H1 (cell line): ENCODE data around the gene ZNF263. TPM values are rescaled to one million over a fixed set of nuclear protein-coding genes. Genes with fewer than 3 reads are reported as not detected.

ENCODE experiments used
- CTCF ChIA-PET: fragments of 300-600 bp; sonication (Branson Sonifier 250); formaldehyde crosslinking; loops from one replicate; lab custom pipeline; 2021; ENCODE audit not compliant: partially characterized antibody; lab: Charles Lee
- POLR2A ChIA-PET: fragments of 300-600 bp; sonication (Branson Sonifier 250); formaldehyde crosslinking; loops from one replicate; lab custom pipeline; 2021; ENCODE audit warnings: inconsistent platforms; ENCODE audit not compliant: partially characterized antibody; lab: Charles Lee
- DNase-seq, 2 experiments: peaks; one replicate each; pipeline versions ENCODE4 v3.0.0 to v3.0.0-alpha.2; 2010 to 2022; ENCODE audit warnings: low spot score in 2 of 2, low read depth in 1 of 2, mixed read lengths in 1 of 2
- FAIRE-seq: peaks from 2 replicates; lab custom pipeline; 2011; peaks lifted over from hg19 to GRCh38; lab: Jason Lieb, UNC
- H2AFZ ChIP-seq: 2 replicates; pipeline ENCODE4 v1.8.1; 2012; ENCODE audit warnings: low read length, inconsistent platforms
- H2AK5ac ChIP-seq: 2 replicates; pipeline ENCODE4 v1.6.1; 2013; ENCODE audit warnings: low read depth, low read length
- H2BK120ac ChIP-seq: replicated peaks from 2 replicates; pipeline ENCODE3; 2013; ENCODE audit warnings: low read depth, low read length, inconsistent platforms
- H2BK12ac ChIP-seq: 2 replicates; pipeline ENCODE4 v1.6.1; 2013; ENCODE audit warnings: low read depth, low read length
- H2BK15ac ChIP-seq: 2 replicates; pipeline ENCODE4 v1.6.1; 2013; ENCODE audit warnings: low read length
- H2BK20ac ChIP-seq: 2 replicates; pipeline ENCODE4 v1.6.1; 2013; ENCODE audit warnings: low read length
- H2BK5ac ChIP-seq: 2 replicates; pipeline ENCODE4 v1.6.1; 2013; ENCODE audit warnings: low read depth, low read length
- H3K14ac ChIP-seq: 2 replicates; pipeline ENCODE4 v1.6.1; 2013; ENCODE audit warnings: inconsistent platforms; ENCODE audit not compliant: insufficient read length
- H3K18ac ChIP-seq: 2 replicates; pipeline ENCODE4 v1.6.1; 2013; ENCODE audit warnings: low read length; ENCODE audit errors: extremely low read depth
- H3K23ac ChIP-seq: 2 replicates; pipeline ENCODE4 v1.6.1; 2013; ENCODE audit warnings: inconsistent platforms; ENCODE audit not compliant: insufficient read length
- H3K23me2 ChIP-seq: 2 replicates; pipeline ENCODE4 v1.6.1; 2013; ENCODE audit warnings: low read depth, low read length
- H3K27ac ChIP-seq: 2 replicates; pipeline ENCODE4 v1.6.1; 2011; ENCODE audit warnings: low read depth, low read length, inconsistent platforms
- H3K27me3 ChIP-seq, 4 experiments: replicated peaks in 1 of 4; 1 replicate in 1 of 4; 2 replicates in 3 of 4; pipeline versions ENCODE4 v1.6.1 to v1.8.1; 2011 to 2013; ENCODE audit warnings: low read length in 3 of 4, mild to moderate bottlenecking in 3 of 4, inconsistent platforms in 2 of 4, mixed read lengths in 2 of 4, moderate library complexity in 1 of 4; ENCODE audit not compliant: control insufficient read depth in 3 of 4, insufficient read depth in 3 of 4; ENCODE audit errors: extremely low read depth in 1 of 4
- H3K36me3 ChIP-seq, 4 experiments: 2 replicates each; pipeline versions ENCODE4 v1.6.1 to v1.8.1; 2011 to 2013; ENCODE audit warnings: mild to moderate bottlenecking in 4 of 4, low read length in 3 of 4, moderate library complexity in 2 of 4, control low read depth in 1 of 4, inconsistent platforms in 1 of 4; ENCODE audit not compliant: insufficient read depth in 4 of 4, control insufficient read depth in 2 of 4
- H3K4ac ChIP-seq: replicated peaks from 2 replicates; pipeline ENCODE3; 2013; ENCODE audit warnings: low read length, low read depth, mixed read lengths, inconsistent platforms; ENCODE audit not compliant: insufficient read length
- H3K4me1 ChIP-seq, 4 experiments: replicated peaks in 1 of 4; 1 replicate in 1 of 4; 2 replicates in 3 of 4; pipeline versions ENCODE4 v1.6.1 to v1.8.1; 2011 to 2013; ENCODE audit warnings: low read length in 3 of 4, inconsistent platforms in 2 of 4, mixed read lengths in 1 of 4; ENCODE audit not compliant: insufficient read depth in 4 of 4, control insufficient read depth in 3 of 4
- H3K4me2 ChIP-seq, 2 experiments: 2 replicates each; pipeline versions ENCODE4 v1.6.1 to v1.8.1; 2011 to 2013; ENCODE audit warnings: low read depth in 2 of 2, low read length in 2 of 2, control low read depth in 1 of 2, inconsistent platforms in 1 of 2, mild to moderate bottlenecking in 1 of 2; ENCODE audit not compliant: insufficient read depth in 1 of 2
- H3K4me3 ChIP-seq, 4 experiments: fragments of 200-600, 300-600 bp in 1 of 4; sonication (generic), shearing (Covaris generic), sonication (Bioruptor Twin) in 1 of 4; 2 replicates each; pipeline versions ENCODE4 v1.5.1 to v1.8.1; 2011 to 2016; ENCODE audit warnings: low read length in 4 of 4, low read depth in 3 of 4, control low read depth in 2 of 4, inconsistent platforms in 2 of 4, mild to moderate bottlenecking in 2 of 4, mixed read lengths in 1 of 4, moderate library complexity in 1 of 4; ENCODE audit not compliant: insufficient read depth in 2 of 4; ENCODE audit errors: extremely low read depth in 1 of 4
- H3K56ac ChIP-seq: replicated peaks from 2 replicates; pipeline ENCODE3; 2013; ENCODE audit warnings: low read depth, mild to moderate bottlenecking, mixed read lengths, low read length, inconsistent platforms; ENCODE audit not compliant: insufficient read length
- H3K79me1 ChIP-seq: 2 replicates; pipeline ENCODE4 v1.6.1; 2013; ENCODE audit warnings: low read depth, low read length, control low read depth
- H3K79me2 ChIP-seq, 2 experiments: 2 replicates each; pipeline versions ENCODE4 v1.6.1 to v1.8.1; 2012 to 2013; ENCODE audit warnings: low read length in 2 of 2, mild to moderate bottlenecking in 2 of 2, inconsistent platforms in 1 of 2; ENCODE audit not compliant: insufficient read depth in 2 of 2, control insufficient read depth in 1 of 2
- H3K9ac ChIP-seq, 4 experiments: replicated peaks in 1 of 4; 1 replicate in 1 of 4; 2 replicates in 3 of 4; pipeline versions ENCODE4 v1.6.1 to v1.8.1; 2011 to 2013; ENCODE audit warnings: low read depth in 3 of 4, low read length in 3 of 4, control low read depth in 2 of 4, mild to moderate bottlenecking in 2 of 4, moderate library complexity in 2 of 4, inconsistent platforms in 1 of 4; ENCODE audit errors: extremely low read depth in 1 of 4
- H3K9me3 ChIP-seq, 2 experiments: 2 replicates each; pipeline versions ENCODE4 v1.6.1 to v1.8.1; 2012 to 2013; ENCODE audit warnings: mild to moderate bottlenecking in 2 of 2, moderate library complexity in 2 of 2, control low read depth in 1 of 2, inconsistent platforms in 1 of 2, low read depth in 1 of 2, low read length in 1 of 2, mixed read lengths in 1 of 2; ENCODE audit not compliant: insufficient read depth in 2 of 2
- H4K20me1 ChIP-seq, 2 experiments: replicated peaks in 1 of 2; 2 replicates each; pipeline versions ENCODE3 to v1.8.1; 2011 to 2013; ENCODE audit warnings: inconsistent platforms in 2 of 2, low read length in 2 of 2, mild to moderate bottlenecking in 1 of 2; ENCODE audit not compliant: insufficient read depth in 2 of 2, control insufficient read depth in 1 of 2
- H4K5ac ChIP-seq: 2 replicates; pipeline ENCODE4 v1.6.1; 2013; ENCODE audit warnings: low read length, low read depth, mixed read lengths, inconsistent platforms; ENCODE audit not compliant: insufficient read length
- H4K8ac ChIP-seq: 2 replicates; pipeline ENCODE4 v1.8.0; 2013; ENCODE audit warnings: mild to moderate bottlenecking, moderate library complexity, low read length, inconsistent platforms; ENCODE audit not compliant: insufficient read depth; ENCODE audit errors: extremely low read depth
- H4K91ac ChIP-seq: replicated peaks from 2 replicates; pipeline ENCODE3; 2013; ENCODE audit warnings: low read length, mixed read lengths, inconsistent platforms; ENCODE audit not compliant: insufficient read length
- ATF3 ChIP-seq: IDR thresholded peaks from 2 replicates; pipeline ENCODE4 v1.6.1; 2011; ENCODE audit warnings: low read depth, mild to moderate bottlenecking, low read length; ENCODE audit not compliant: insufficient read depth
- CBX5 ChIP-seq: fragments of 300-800, 300-1000 bp; sonication (generic); IDR thresholded peaks from 2 replicates; pipeline ENCODE4 v1.7.1; 2016; ENCODE audit warnings: antibody characterized with exemption, low read length, low read depth
- RBBP5 ChIP-seq: IDR thresholded peaks from 2 replicates; pipeline ENCODE4 v1.7.1; 2012; ENCODE audit warnings: low read depth, mild to moderate bottlenecking, inconsistent platforms, low read length, moderate library complexity, borderline replicate concordance
- SRF ChIP-seq: IDR thresholded peaks from 2 replicates; pipeline ENCODE4 v1.6.1; 2011; ENCODE audit warnings: mild to moderate bottlenecking, low read depth, low read length, moderate library complexity
- YY1 ChIP-seq: IDR thresholded peaks from 2 replicates; pipeline ENCODE4 v1.6.1; 2011; ENCODE audit warnings: low read depth, mild to moderate bottlenecking, low read length
- WGBS, 2 experiments: shearing (Covaris generic) in 1 of 2; methylation state at CpG; one replicate each; pipeline versions ENCODE4 v1.1.6 to v1.1.7; 2013 to 2015; ENCODE audit warnings: low lambda C conversion rate in 2 of 2, mixed read lengths in 2 of 2, inconsistent platforms in 1 of 2, low coverage in 1 of 2, missing lambda C conversion rate in 1 of 2; ENCODE audit not compliant: insufficient replicate concordance in 2 of 2, insufficient coverage in 1 of 2, insufficient read length in 1 of 2; ENCODE audit errors: extremely low coverage in 1 of 2, missing lambda C conversion rate in 1 of 2; 5-methylcytosine and 5-hydroxymethylcytosine counted together
- polyA plus RNA-seq, 7 experiments: library from polyadenylated mRNA; depleted of rRNA in 3 of 7; stranded (reverse) in 5 of 7; unstranded in 2 of 7; fragments of >200 nt in 5 of 7; fragments of 200-250 nt in 2 of 7; gene quantifications; 1 replicate in 5 of 7; 2 replicates in 1 of 7; 4 replicates in 1 of 7; pipeline versions ENCODE4 v1.2.1 to v1.2.3, GENCODE V29; 2011 to 2013; ENCODE audit warnings: missing spikeins in 2 of 7, mixed read lengths in 2 of 7
- total RNA-seq: library from RNA; stranded (reverse); fragmentation: NEBNext Ultra II Directional; extraction: Animal tissue kit (Norgen Biotek cat#: 25700); gene quantifications from 2 replicates; pipeline ENCODE4 v1.2.1, GENCODE V29; 2021

The ZNF263 gene
- total and polyA plus RNA-seq, 2 of the 8 experiments (the other 6 are each of a cell fraction or from before 2014, with no cell fraction given), result 9.2 to 26.7 TPM

- DNase-seq (no peak), FAIRE-seq (no peak)
- no peak overlapping the region for H3K27ac ChIP-seq
- no peak overlapping the region for H2BK15ac ChIP-seq
- no peaks in the 10 kb centered on the region for H3K4me1 ChIP-seq
- H4K8ac ChIP-seq, result no peak overlapping the region
- CTCF ChIA-PET, result interaction anchor here (0.5 to 2.4 kb wide), 2 partner anchors 13 to 457 kb away, joined by 3 to 12 read pairs; no protein-coding TSS in a partner anchor
- H4K91ac ChIP-seq, result no peak overlapping the region
- H2BK12ac ChIP-seq, result no peak overlapping the region
- H3K18ac ChIP-seq, result no peak overlapping the region
- H3K23ac ChIP-seq, result no peak overlapping the region
- no peak overlapping the region for H2BK20ac ChIP-seq
- 89% methylated on average over 25 of the region's 35 CpGs; no CpG with 5 or more reads in 1 of the 2 experiments for WGBS, 2 experiments
- TF ChIP-seq ATF3 (no peak), YY1 (no peak), CBX5 (no peak), SRF (no peak), RBBP5 (no peak)
- TF ChIP-seq, all 59 proteins: peak for 0
- Histone ChIP-seq H2BK120ac (no peak overlapping the region), H3K4ac (no peak overlapping the region), H2AFZ (no peak overlapping the region), H2AK5ac (no peak overlapping the region), H3K14ac (no peak overlapping the region), H3K79me2 (no peaks in the 10 kb centered on the region), H2BK5ac (no peak overlapping the region), H4K20me1 (no peaks in the 10 kb centered on the region), H3K27me3 (no peaks in the 10 kb centered on the region), H3K36me3 (no peaks in the 10 kb centered on the region), H3K9ac (no peak overlapping the region), H3K23me2 (no peaks in the 10 kb centered on the region), H3K4me2 (no peak overlapping the region), H3K79me1 (no peaks in the 10 kb centered on the region), H4K5ac (no peak overlapping the region), H3K56ac (no peak overlapping the region), H3K9me3 (peaks cover 25 to 39% of the 10 kb centered on the region in 2 experiments), H3K4me3 (no peak overlapping the region)
- POLR2A ChIA-PET, result interaction anchor here (1.4 kb wide), 1 partner anchor 13 kb away, joined by 3 read pairs; no protein-coding TSS in a partner anchor
Measured at GRCh38 chr16:3254309-3254708, 29.0 kb upstream of the ZNF263 start.
